Measurements from ENCODE around the gene SOWAHC.

SOWAHC gene

DNA sequence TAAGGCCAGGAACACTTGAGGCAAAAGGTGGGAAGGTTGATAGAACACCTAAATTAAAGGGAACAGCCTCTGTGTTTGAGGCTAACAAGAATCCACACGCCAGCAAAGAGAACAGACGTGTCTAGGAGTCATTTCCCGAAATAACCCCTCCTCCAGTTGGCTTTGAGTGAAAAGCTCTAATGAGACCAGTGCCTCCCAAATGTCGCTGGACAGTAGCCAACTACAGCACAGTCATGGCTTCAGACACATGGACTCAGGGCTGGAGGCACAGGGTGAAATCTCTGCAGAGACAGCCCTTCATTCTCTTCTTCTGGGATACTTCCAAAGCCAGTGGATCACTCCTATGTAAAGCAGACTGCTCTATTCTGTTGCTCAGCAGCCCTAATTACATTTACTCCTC, 49.6 kb downstream of the SOWAHC start:
- Histone ChIP-seq H3K27me3 (ENCODE audit: insufficient read depth, low read length, poor library complexity) (no peaks in the 10 kb centered on the region), H3K79me1 (ENCODE audit: low read length) (no peaks in the 10 kb centered on the region), H3K27ac (ENCODE audit: low read depth, low read length) (no peak overlapping the region), H3K56ac (ENCODE audit: low read length) (no peak overlapping the region), H2BK5ac (ENCODE audit: low read length) (no peak overlapping the region), H3K4ac (ENCODE audit: low read depth, low read length) (no peak overlapping the region), H3K4me1 (ENCODE audit: control insufficient read depth, low read depth, low read length) (no peaks in the 10 kb centered on the region), H3K23ac (ENCODE audit: low read length) (no peak overlapping the region), H3K79me2 (ENCODE audit: control insufficient read depth, insufficient read depth, low read length) (no peaks in the 10 kb centered on the region), H3K4me3 (ENCODE audit: low read length) (no peak overlapping the region), H2BK120ac (ENCODE audit: low read depth, low read length) (no peak overlapping the region), H3K9ac (ENCODE audit: low read length) (no peak overlapping the region), H2AK5ac (ENCODE audit: low read length) (no peak overlapping the region), H4K5ac (ENCODE audit: low read length) (no peak overlapping the region), H3K4me2 (ENCODE audit: low read length) (no peak overlapping the region), H3K36me3 (ENCODE audit: control insufficient read depth, insufficient read depth, low read length) (no peaks in the 10 kb centered on the region), H4K8ac (ENCODE audit: low read depth, low read length) (no peak overlapping the region), H2BK15ac (replicated peaks; ENCODE audit: low read depth) (no peak overlapping the region), H3K18ac (ENCODE audit: low read length) (no peak overlapping the region)
- no CpG with 5 or more reads among the region's 4 CpGs for WGBS (ENCODE audit: extremely low coverage, insufficient coverage, low lambda C conversion rate)
- DNase-seq, result no peak

DNA sequence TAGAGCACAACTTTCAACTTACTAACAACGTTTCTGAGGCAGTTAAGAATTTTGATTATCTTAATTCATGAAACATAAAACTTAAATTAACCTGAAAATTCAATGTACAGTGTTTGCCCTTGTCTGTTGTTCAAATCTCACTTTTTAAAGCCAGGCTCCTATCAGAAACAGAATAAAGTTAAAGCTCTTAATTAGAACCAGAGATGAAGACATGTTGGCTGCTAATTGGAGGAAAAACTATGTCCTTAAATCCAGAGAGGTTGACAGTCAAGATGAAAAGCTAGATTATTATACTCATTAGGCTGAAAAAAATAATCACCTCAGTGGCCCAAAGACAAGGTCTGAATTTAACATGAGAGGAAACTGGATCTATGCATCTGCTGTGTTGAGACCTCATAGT, 52.3 kb downstream of the SOWAHC start:
- WGBS (ENCODE audit: extremely low coverage, insufficient coverage, low lambda C conversion rate), result no CpG with 5 or more reads among the region's 1 CpG
- H2BK120ac ChIP-seq (ENCODE audit: low read depth, low read length), result no peak overlapping the region
- H3K18ac ChIP-seq (ENCODE audit: low read length), result no peak overlapping the region
- H3K4me2 ChIP-seq (ENCODE audit: low read length), result no peak overlapping the region
- H3K79me2 ChIP-seq (ENCODE audit: control insufficient read depth, insufficient read depth, low read length), result no peaks in the 10 kb centered on the region
- no peak overlapping the region for H3K4me3 ChIP-seq (ENCODE audit: low read length)
- no peaks in the 10 kb centered on the region for H3K36me3 ChIP-seq (ENCODE audit: control insufficient read depth, insufficient read depth, low read length)
- H3K4ac ChIP-seq (ENCODE audit: low read depth, low read length), result no peak overlapping the region
- no peak overlapping the region for H2AK5ac ChIP-seq (ENCODE audit: low read length)
- H3K27ac ChIP-seq (ENCODE audit: low read depth, low read length), result no peak overlapping the region
- DNase-seq, result no peak
- no peak overlapping the region for H4K5ac ChIP-seq (ENCODE audit: low read length)
- no peaks in the 10 kb centered on the region for H3K79me1 ChIP-seq (ENCODE audit: low read length)
- H3K23ac ChIP-seq (ENCODE audit: low read length), result no peak overlapping the region
- no peak overlapping the region for H4K8ac ChIP-seq (ENCODE audit: low read depth, low read length)
- no peak overlapping the region for H3K56ac ChIP-seq (ENCODE audit: low read length)
- H2BK5ac ChIP-seq (ENCODE audit: low read length), result no peak overlapping the region
- no peak overlapping the region for H2BK15ac ChIP-seq (replicated peaks; ENCODE audit: low read depth)
- no peaks in the 10 kb centered on the region for H3K27me3 ChIP-seq (ENCODE audit: insufficient read depth, low read length, poor library complexity)
- no peaks in the 10 kb centered on the region for H3K4me1 ChIP-seq (ENCODE audit: control insufficient read depth, low read depth, low read length)
- no peak overlapping the region for H3K9ac ChIP-seq (ENCODE audit: low read length)

Measured in mesendoderm (in vitro differentiated cells).